ENCODE data around the gene EPHA2.

- TF ChIP-seq CTCF (conservative IDR thresholded peaks at IDR 0.05; ENCODE audit: low read depth, low read length) (no peak), EZH2 (IDR thresholded peaks at IDR 0.05; ENCODE audit: borderline replicate concordance, low read depth, low read length, poor library complexity, severe bottlenecking) (no peak)
Measured at GRCh38 chr1:16176653-16177052, 20.8 kb upstream of the EPHA2 start.
